ENCODE results near the gene PCDHB16.
"Not testable (repeated sequence)": the region's sequence is repeated elsewhere in the genome, so short reads cannot be mapped to it uniquely, and the experiment has no call there.

Gene PCDHB16

GRCh38 chr5:141184117-141184855 lies 2.1 kb downstream of the PCDHB16 start:
- DNase-seq (ENCODE audit: low spot score): not testable (repeated sequence)

- peak; percentile 25 for DNase-seq (ENCODE audit: low spot score)
These were observed 4.8 kb downstream of the PCDHB16 start, which contains the start of gene PCDHB9 for GRCh38 chr5:141186897-141187512. Gene PCDHB9 (plus strand): TSS chr5:141187161. CDS start chr5:141187319, 158 bp downstream.

- DNase-seq (ENCODE audit: low spot score): not testable (repeated sequence)
These were observed 6.5 kb downstream of the PCDHB16 start for GRCh38 chr5:141188682-141189081.

- not testable (repeated sequence) for DNase-seq (ENCODE audit: low spot score)
These were observed 6.9 kb downstream of the PCDHB16 start for GRCh38 chr5:141189131-141189530.

GRCh38 chr5:141192110-141192725 lies 10.0 kb downstream of the PCDHB16 start, which contains the start of gene PCDHB10:
Gene PCDHB10 (plus strand): TSS chr5:141192353. CDS start chr5:141192553, 200 bp downstream.
- peak; percentile 18 for DNase-seq (ENCODE audit: low spot score)

GRCh38 chr5:141194332-141194731 lies 12.1 kb downstream of the PCDHB16 start:
- DNase-seq (ENCODE audit: low spot score): not testable (repeated sequence)

- DNase-seq (ENCODE audit: low spot score): no peak
These were observed 14.2 kb downstream of the PCDHB16 start for GRCh38 chr5:141196363-141196762.

GRCh38 chr5:141199359-141200235 lies 17.4 kb downstream of the PCDHB16 start, which contains the start of gene PCDHB11:
Gene PCDHB11 (plus strand): TSS chr5:141199627. CDS start chr5:141199775, 148 bp downstream.
- no peak for DNase-seq (ENCODE audit: low spot score)

- DNase-seq (ENCODE audit: low spot score): not testable (repeated sequence)
These were observed 18.9 kb downstream of the PCDHB16 start for GRCh38 chr5:141201126-141201525.

- not testable (repeated sequence) for DNase-seq (ENCODE audit: low spot score)
These were observed 19.5 kb downstream of the PCDHB16 start for GRCh38 chr5:141201646-141202045.

GRCh38 chr5:141208478-141208877 lies 26.3 kb downstream of the PCDHB16 start, which contains the start of gene PCDHB12:
Gene PCDHB12 (plus strand): TSS chr5:141208719. CDS start chr5:141208908, 189 bp downstream.
- no peak for DNase-seq (ENCODE audit: low spot score)

GRCh38 chr5:141210281-141210680 lies 28.1 kb downstream of the PCDHB16 start:
- DNase-seq (ENCODE audit: low spot score): not testable (repeated sequence)

GRCh38 chr5:141210849-141211248 lies 28.7 kb downstream of the PCDHB16 start:
- DNase-seq (ENCODE audit: low spot score): not testable (repeated sequence)

- DNase-seq (ENCODE audit: low spot score): not testable (repeated sequence)
These were observed 31.6 kb downstream of the PCDHB16 start, which contains the start of gene PCDHB13 for GRCh38 chr5:141213656-141214339. Gene PCDHB13 (plus strand): TSS chr5:141213919. CDS start chr5:141214124, 205 bp downstream.

GRCh38 chr5:141214583-141214982 lies 32.4 kb downstream of the PCDHB16 start:
- not testable (repeated sequence) for DNase-seq (ENCODE audit: low spot score)

GRCh38 chr5:141215504-141215903 lies 33.3 kb downstream of the PCDHB16 start:
- DNase-seq (ENCODE audit: low spot score): not testable (repeated sequence)

- not testable (repeated sequence) for DNase-seq (ENCODE audit: low spot score)
These were observed 33.8 kb downstream of the PCDHB16 start for GRCh38 chr5:141216035-141216434.

GRCh38 chr5:141223112-141223783 lies 41.1 kb downstream of the PCDHB16 start, which contains the start of gene PCDHB14:
Gene PCDHB14 (plus strand): TSS chr5:141223343. CDS start chr5:141223506, 163 bp downstream.
- DNase-seq (ENCODE audit: low spot score): peak; percentile 56

- DNase-seq (ENCODE audit: low spot score): not testable (repeated sequence)
These were observed 42.7 kb downstream of the PCDHB16 start for GRCh38 chr5:141224844-141225243.

GRCh38 chr5:141225421-141225820 lies 43.2 kb downstream of the PCDHB16 start:
- DNase-seq (ENCODE audit: low spot score): not testable (repeated sequence)

All from LoVo (cell line).